ENCODE measurements around the gene SMURF1. TPM values are rescaled to one million over a fixed set of nuclear protein-coding genes. Genes with fewer than 3 reads are reported as not detected.
"Not testable (repeated sequence)": the region's sequence is repeated elsewhere in the genome, so short reads cannot be mapped to it uniquely, and the experiment has no call there.

The SMURF1 gene
- total RNA-seq, 3 donors from 2014 or later = 15.1 to 18.1 (median 17.1) TPM

DNA sequence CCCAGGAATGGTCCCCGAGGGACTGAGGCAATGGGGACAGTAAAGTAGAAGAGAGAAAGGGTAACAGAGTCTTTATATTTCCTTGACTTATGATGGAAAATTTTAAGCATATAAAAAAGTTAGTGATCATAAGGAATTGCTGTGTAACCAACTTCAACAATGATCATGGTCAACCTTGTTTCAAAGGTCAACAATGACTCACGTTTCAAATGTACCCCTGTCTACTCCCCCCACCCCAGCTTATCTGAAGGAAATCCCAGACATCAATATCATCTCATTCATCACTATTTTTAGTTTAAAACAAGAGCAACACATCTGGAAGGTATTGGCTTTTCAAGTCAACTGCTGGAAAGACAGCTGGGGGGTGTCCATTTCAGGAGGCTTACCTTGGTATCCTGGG lies 92.9 kb downstream of the SMURF1 start:
- no peak for ATAC-seq
- Mint-ChIP-seq H3K4me3 (no peak overlapping the region), H3K4me1 (ENCODE audit: low read depth) (peaks cover 1% of the 10 kb centered on the region), H3K36me3 (ENCODE audit: insufficient read depth) (peaks cover 33% of the 10 kb centered on the region), H3K27me3 (ENCODE audit: low read depth) (no peaks in the 10 kb centered on the region), H3K9me3 (no peaks in the 10 kb centered on the region)
- DNase-seq = no peak

- DNase-seq = no peak
- H3K4me1 Mint-ChIP-seq (ENCODE audit: low read depth) = peaks cover 1% of the 10 kb centered on the region
- no peaks in the 10 kb centered on the region for H3K27me3 Mint-ChIP-seq (ENCODE audit: low read depth)
- H3K4me3 Mint-ChIP-seq = no peak overlapping the region
- ATAC-seq = no peak
- H3K36me3 Mint-ChIP-seq (ENCODE audit: insufficient read depth) = peaks cover 45% of the 10 kb centered on the region
- no peaks in the 10 kb centered on the region for H3K9me3 Mint-ChIP-seq
Observed at GRCh38 chr7:99047526-99048077, 96.3 kb downstream of the SMURF1 start.

- H3K36me3 Mint-ChIP-seq (ENCODE audit: insufficient read depth) = peaks cover 44% of the 10 kb centered on the region
- DNase-seq = no peak
- H3K9me3 Mint-ChIP-seq = no peaks in the 10 kb centered on the region
- ATAC-seq = no peak
- no peak overlapping the region for H3K4me3 Mint-ChIP-seq
- no peaks in the 10 kb centered on the region for H3K27me3 Mint-ChIP-seq (ENCODE audit: low read depth)
- H3K4me1 Mint-ChIP-seq (ENCODE audit: low read depth) = peaks cover 1% of the 10 kb centered on the region
Observed at GRCh38 chr7:99046722-99047121, 97.2 kb downstream of the SMURF1 start.

GRCh38 chr7:99046262-99046661 lies 97.6 kb downstream of the SMURF1 start:
- ATAC-seq; H3K9me3 Mint-ChIP-seq; H3K4me1 Mint-ChIP-seq (ENCODE audit: low read depth); H3K27me3 Mint-ChIP-seq (ENCODE audit: low read depth); DNase-seq; H3K4me3 Mint-ChIP-seq: not testable (repeated sequence)
- peaks cover 43% of the 10 kb centered on the region for H3K36me3 Mint-ChIP-seq (ENCODE audit: insufficient read depth)

DNA sequence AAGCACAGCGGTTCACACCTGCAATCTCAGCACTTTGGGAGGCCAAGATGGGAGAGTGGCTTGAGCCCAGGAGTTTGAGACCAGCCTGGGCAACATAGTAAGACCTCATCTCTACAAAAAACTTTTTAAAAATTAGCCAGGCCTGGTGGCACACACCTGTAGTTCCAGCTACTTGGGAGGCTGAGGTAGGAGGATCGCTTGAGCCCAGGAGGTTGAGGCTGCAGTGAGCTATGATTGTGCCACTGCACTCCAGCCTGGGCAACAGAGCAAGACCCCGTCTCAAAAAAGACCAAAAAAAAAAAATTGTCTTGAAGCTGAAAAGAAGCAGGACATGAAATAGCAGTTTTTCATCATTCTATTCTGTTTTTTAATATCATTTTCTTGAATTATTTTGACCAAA lies 99.0 kb downstream of the SMURF1 start:
- H3K27me3 Mint-ChIP-seq (ENCODE audit: low read depth); H3K4me1 Mint-ChIP-seq (ENCODE audit: low read depth); DNase-seq; H3K4me3 Mint-ChIP-seq; ATAC-seq; H3K9me3 Mint-ChIP-seq: not testable (repeated sequence)
- H3K36me3 Mint-ChIP-seq (ENCODE audit: insufficient read depth) = peaks cover 48% of the 10 kb centered on the region

DNA sequence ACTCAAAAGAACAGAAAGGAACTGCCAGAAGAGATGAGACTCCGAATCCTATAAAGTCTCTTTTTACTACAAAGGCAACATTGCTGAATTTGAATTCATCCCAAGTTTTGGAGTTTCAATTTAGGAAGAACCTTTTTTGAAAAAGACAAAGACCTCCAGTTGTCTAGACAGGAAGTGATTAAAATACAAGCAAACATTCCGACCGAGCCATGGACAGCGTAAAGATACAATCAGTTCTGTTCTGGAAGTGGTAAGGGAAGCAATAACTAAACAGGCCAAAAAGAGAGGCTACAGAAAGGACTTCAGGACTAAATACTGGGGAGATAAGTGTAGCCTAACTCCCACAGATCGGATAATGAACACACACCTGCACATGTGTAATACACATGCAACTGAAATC lies 101.0 kb downstream of the SMURF1 start:
- ATAC-seq (no peak), DNase-seq (no peak)
- Mint-ChIP-seq H3K4me1 (ENCODE audit: low read depth) (no peaks in the 10 kb centered on the region), H3K36me3 (ENCODE audit: insufficient read depth) (peaks cover 45% of the 10 kb centered on the region), H3K9me3 (no peaks in the 10 kb centered on the region), H3K4me3 (no peak overlapping the region), H3K27me3 (ENCODE audit: low read depth) (no peaks in the 10 kb centered on the region)

- peaks cover 55% of the 10 kb centered on the region for H3K36me3 Mint-ChIP-seq (ENCODE audit: insufficient read depth)
Observed at GRCh38 chr7:99041526-99041925, 102.4 kb downstream of the SMURF1 start.

GRCh38 chr7:99040104-99040958 lies 103.6 kb downstream of the SMURF1 start:
- no peaks in the 10 kb centered on the region for H3K4me1 Mint-ChIP-seq (ENCODE audit: low read depth)
- DNase-seq (peak; percentile 58), ATAC-seq (peak; percentile 57 to 68)
- peaks cover 52% of the 10 kb centered on the region for H3K36me3 Mint-ChIP-seq (ENCODE audit: insufficient read depth)
- H3K9me3 Mint-ChIP-seq = no peaks in the 10 kb centered on the region
- no peaks in the 10 kb centered on the region for H3K27me3 Mint-ChIP-seq (ENCODE audit: low read depth)
- H3K4me3 Mint-ChIP-seq = no peak overlapping the region

More at GRCh38 chr7:99041526-99041925, 102.4 kb downstream of the SMURF1 start:
- H3K4me3 Mint-ChIP-seq = no peak overlapping the region
- no peaks in the 10 kb centered on the region for H3K4me1 Mint-ChIP-seq (ENCODE audit: low read depth)
- ATAC-seq = no peak
- DNase-seq = no peak
- no peaks in the 10 kb centered on the region for H3K9me3 Mint-ChIP-seq
- no peaks in the 10 kb centered on the region for H3K27me3 Mint-ChIP-seq (ENCODE audit: low read depth)

GRCh38 chr7:99039384-99039891 lies 104.5 kb downstream of the SMURF1 start:
- no peaks in the 10 kb centered on the region for H3K9me3 Mint-ChIP-seq
- no peaks in the 10 kb centered on the region for H3K4me1 Mint-ChIP-seq (ENCODE audit: low read depth)
- no peaks in the 10 kb centered on the region for H3K27me3 Mint-ChIP-seq (ENCODE audit: low read depth)
- H3K4me3 Mint-ChIP-seq = no peak overlapping the region
- peaks cover 53% of the 10 kb centered on the region for H3K36me3 Mint-ChIP-seq (ENCODE audit: insufficient read depth)
- DNase-seq (no peak), ATAC-seq (no peak)

DNA sequence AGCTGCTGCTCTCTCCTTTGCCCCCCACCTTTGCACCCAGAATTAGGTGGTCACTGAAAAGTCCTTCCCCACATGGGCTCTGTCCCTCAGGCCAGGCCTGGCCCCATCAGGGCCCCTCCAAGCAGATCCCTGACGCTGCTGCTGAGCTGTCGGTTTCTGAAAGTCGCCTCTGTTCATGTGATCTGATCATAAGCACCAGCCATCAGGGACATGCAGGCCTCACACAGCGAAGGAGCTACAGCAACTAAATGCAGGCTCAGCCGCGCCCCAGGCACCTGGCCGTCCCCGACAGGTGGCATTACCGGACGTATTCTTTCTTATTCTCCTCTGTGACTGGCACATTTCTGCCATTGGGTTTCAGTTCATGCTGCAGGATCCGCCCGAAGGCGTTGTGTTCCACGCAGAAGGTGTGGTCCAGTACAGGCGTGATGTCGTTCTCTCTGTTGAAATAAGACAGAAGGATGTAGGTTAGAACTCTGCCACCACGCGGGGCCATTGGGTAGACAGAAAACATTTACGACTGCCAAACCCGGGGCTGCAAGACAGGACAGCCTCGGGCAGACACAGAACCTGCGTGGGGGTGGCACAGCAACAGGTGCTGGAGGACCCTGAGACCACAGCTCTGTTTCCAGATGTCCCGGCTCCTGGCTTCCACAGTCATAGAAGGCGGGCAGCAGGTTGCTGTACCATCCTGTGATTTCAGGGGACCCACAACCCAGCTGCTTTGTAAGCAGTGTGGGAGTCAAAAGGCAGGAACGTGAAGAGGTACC lies 105.6 kb downstream of the SMURF1 start:
- Mint-ChIP-seq H3K9me3 (no peaks in the 10 kb centered on the region), H3K4me3 (no peak overlapping the region), H3K36me3 (ENCODE audit: insufficient read depth) (peaks cover 50% of the 10 kb centered on the region), H3K4me1 (ENCODE audit: low read depth) (no peaks in the 10 kb centered on the region), H3K27me3 (ENCODE audit: low read depth) (no peaks in the 10 kb centered on the region)
- ATAC-seq (no peak), DNase-seq (no peak)

DNA sequence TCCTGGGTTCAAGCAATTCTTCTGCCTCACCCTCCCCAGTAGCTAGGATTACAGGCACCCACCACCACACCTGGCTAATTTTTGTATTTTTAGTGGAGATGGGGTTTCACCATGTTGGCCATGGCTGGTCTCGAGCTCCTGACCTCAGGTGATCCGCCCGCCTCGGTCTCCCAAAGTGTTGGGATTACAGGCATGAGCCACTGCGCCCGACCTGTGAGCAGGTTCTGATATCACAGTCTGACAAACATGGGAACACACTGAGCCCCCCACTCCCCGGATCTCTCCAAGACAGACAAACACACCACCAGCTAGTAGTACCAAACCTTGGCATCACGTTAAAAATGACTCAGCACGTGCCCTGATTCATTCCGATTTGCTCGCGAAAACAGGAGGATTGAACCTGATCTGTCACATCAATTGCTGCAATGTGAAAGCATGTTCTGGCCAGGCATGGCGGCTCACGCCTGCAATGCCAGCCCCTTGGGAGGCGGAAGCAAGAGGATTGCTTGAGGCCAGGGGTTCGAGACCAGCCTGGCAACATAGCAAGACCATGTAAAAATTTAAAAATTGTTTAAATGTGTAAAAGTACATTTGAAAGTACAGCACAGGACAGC lies 106.5 kb downstream of the SMURF1 start:
- Mint-ChIP-seq H3K27me3 (ENCODE audit: low read depth) (no peaks in the 10 kb centered on the region), H3K4me1 (ENCODE audit: low read depth) (no peaks in the 10 kb centered on the region), H3K36me3 (ENCODE audit: insufficient read depth) (peaks cover 43% of the 10 kb centered on the region), H3K9me3 (no peaks in the 10 kb centered on the region), H3K4me3 (no peak overlapping the region)
- no peak for ATAC-seq
- no peak for DNase-seq

- ATAC-seq (no peak), DNase-seq (no peak)
- Mint-ChIP-seq H3K9me3 (no peaks in the 10 kb centered on the region), H3K4me3 (no peak overlapping the region), H3K36me3 (ENCODE audit: insufficient read depth) (peaks cover 41% of the 10 kb centered on the region), H3K4me1 (ENCODE audit: low read depth) (no peaks in the 10 kb centered on the region), H3K27me3 (ENCODE audit: low read depth) (no peaks in the 10 kb centered on the region)
Observed at GRCh38 chr7:99036546-99037111, 107.3 kb downstream of the SMURF1 start.

DNA sequence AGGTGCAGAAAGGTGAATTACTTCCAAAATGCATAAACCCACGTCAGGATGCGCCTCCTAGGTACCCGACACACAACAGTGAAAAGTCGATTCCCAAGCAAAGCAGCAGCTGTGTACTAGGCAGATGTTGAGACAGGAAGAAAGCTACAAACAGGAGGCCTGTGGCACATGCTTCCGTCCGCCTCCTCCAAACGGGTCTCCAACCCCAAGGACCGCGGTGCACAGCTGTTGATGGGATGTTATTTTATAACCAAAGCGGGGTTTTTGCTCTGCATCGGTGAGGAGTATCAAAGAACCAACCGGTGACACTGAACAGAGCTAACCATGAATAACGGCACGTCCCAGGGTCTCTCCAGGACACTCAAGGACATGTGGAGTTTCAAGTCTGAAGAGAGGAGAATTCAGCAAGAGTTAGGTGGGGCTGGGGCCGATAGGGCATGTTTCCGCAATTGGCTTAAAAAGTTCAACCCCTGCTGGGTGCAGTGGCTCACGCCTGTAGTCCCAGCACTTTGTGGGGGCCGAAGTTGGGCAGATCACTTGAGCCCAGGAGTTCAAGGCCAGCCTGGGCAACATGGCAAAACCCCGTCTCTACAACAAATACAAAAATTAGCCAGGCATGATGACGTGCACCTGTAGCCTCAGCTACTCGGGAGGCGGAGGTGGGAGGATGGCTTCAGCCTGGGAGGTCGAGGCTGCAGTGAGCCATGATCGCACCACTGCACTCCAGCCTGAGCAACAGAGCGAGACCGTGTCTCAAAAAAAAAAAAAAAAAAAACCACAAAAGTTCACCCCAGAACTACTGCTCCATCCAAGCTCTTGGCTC lies 108.0 kb downstream of the SMURF1 start:
- Mint-ChIP-seq H3K4me3 (no peak overlapping the region), H3K4me1 (ENCODE audit: low read depth) (no peaks in the 10 kb centered on the region), H3K27me3 (ENCODE audit: low read depth) (no peaks in the 10 kb centered on the region), H3K36me3 (ENCODE audit: insufficient read depth) (peaks cover 43% of the 10 kb centered on the region), H3K9me3 (no peaks in the 10 kb centered on the region)
- DNase-seq (no peak), ATAC-seq (no peak)
